Neural cell (in vitro differentiated cells): Measurements from ENCODE around the gene OFD1. TPM values are rescaled to one million over a fixed set of nuclear protein-coding genes. Genes with fewer than 3 reads are reported as not detected.

Experiments used
- H2AFZ ChIP-seq: fragments of 200-600, 300-800 bp; sonication (generic), shearing (Covaris generic); 2 replicates; pipeline ENCODE4 v1.6.0; 2014; ENCODE audit warnings: low read depth, mild to moderate bottlenecking, antibody characterized with exemption, low read length, moderate library complexity
- H3F3A ChIP-seq: fragments of 200-600 bp; shearing (Covaris generic); 2 replicates; pipeline ENCODE4 v1.6.1; 2016; ENCODE audit warnings: mild to moderate bottlenecking, moderate library complexity, mixed read lengths, antibody characterized with exemption, low read length; ENCODE audit not compliant: insufficient read depth, poor library complexity, severe bottlenecking
- H3K27ac ChIP-seq: fragments of 200-600, 300-800 bp; sonication (generic), shearing (Covaris generic); 2 replicates; pipeline ENCODE4 v1.5.1; 2014; ENCODE audit warnings: mild to moderate bottlenecking, low read length, moderate library complexity
- H3K27me3 ChIP-seq: fragments of 300-800, 200-600 bp; sonication (generic), shearing (Covaris generic); 2 replicates; pipeline ENCODE4 v1.6.0; 2014; ENCODE audit warnings: mild to moderate bottlenecking, low read depth, low read length, moderate library complexity; ENCODE audit not compliant: insufficient read depth
- H3K36me3 ChIP-seq: fragments of 300-800, 200-600 bp; sonication (generic), shearing (Covaris generic); 2 replicates; pipeline ENCODE4 v1.5.1; 2014; ENCODE audit warnings: mild to moderate bottlenecking, antibody characterized with exemption, low read length, moderate library complexity; ENCODE audit not compliant: insufficient read depth
- H3K4me2 ChIP-seq: fragments of 300-800, 200-600 bp; sonication (generic), shearing (Covaris generic); 2 replicates; pipeline ENCODE4 v1.6.0; 2014; ENCODE audit warnings: mild to moderate bottlenecking, low read length
- H3K4me3 ChIP-seq: fragments of 300-800, 200-600 bp; sonication (generic), shearing (Covaris generic); 2 replicates; pipeline ENCODE4 v1.5.1; 2014; ENCODE audit warnings: mild to moderate bottlenecking, low read length, moderate library complexity
- H3K79me2 ChIP-seq: fragments of 200-600 bp; shearing (Covaris generic); replicated peaks from 2 replicates; pipeline ENCODE4 v1.6.0; 2014; ENCODE audit warnings: mild to moderate bottlenecking, low read length, moderate library complexity; ENCODE audit not compliant: insufficient read depth
- H3K9ac ChIP-seq: fragments of 300-800, 200-600 bp; sonication (generic), shearing (Covaris generic); 2 replicates; pipeline ENCODE4 v1.6.1; 2016; ENCODE audit warnings: mild to moderate bottlenecking, low read length, mixed read lengths
- H3K9me2 ChIP-seq: fragments of 200-600 bp; shearing (Covaris generic); 2 replicates; pipeline ENCODE4 v1.6.1; 2016; ENCODE audit warnings: mild to moderate bottlenecking, low read length, mixed read lengths; ENCODE audit not compliant: insufficient read depth
- H3K9me3 ChIP-seq: fragments of 200-600, 300-800 bp; sonication (generic), shearing (Covaris generic); 2 replicates; pipeline ENCODE4 v1.6.1; 2016; ENCODE audit warnings: mild to moderate bottlenecking, mixed run types, low read length, moderate library complexity, mixed read lengths
- H4K20me1 ChIP-seq: fragments of 200-600 bp; shearing (Covaris generic); 2 replicates; pipeline ENCODE4 v1.6.1; 2016; ENCODE audit warnings: mild to moderate bottlenecking, mixed run types; ENCODE audit not compliant: insufficient read depth
- EP300 ChIP-seq: fragments of 450-650 bp; conservative IDR thresholded peaks from 2 replicates; pipeline ENCODE4 v1.6.1; 2014; ENCODE audit warnings: antibody characterized with exemption, mild to moderate bottlenecking, moderate library complexity; ENCODE audit not compliant: poor library complexity, severe bottlenecking
- EZH2 ChIP-seq: fragments of 200-600, 300-800 bp; shearing (Covaris generic), sonication (generic); IDR thresholded peaks from 2 replicates; pipeline ENCODE4 v1.6.1; 2014; ENCODE audit warnings: antibody characterized with exemption, low read length, borderline replicate concordance, mild to moderate bottlenecking; ENCODE audit not compliant: insufficient read depth, poor library complexity, severe bottlenecking
- MXI1 ChIP-seq: fragments of 450-650 bp; conservative IDR thresholded peaks from 2 replicates; pipeline ENCODE4 v1.6.1; 2014; ENCODE audit warnings: antibody characterized with exemption, mild to moderate bottlenecking; ENCODE audit not compliant: poor library complexity, severe bottlenecking
- POLR2AphosphoS5 ChIP-seq: IDR thresholded peaks from 2 replicates; pipeline ENCODE4 v1.6.1; 2012
- RAD21 ChIP-seq: fragments of 450-650 bp; conservative IDR thresholded peaks from 2 replicates; pipeline ENCODE4 v1.6.1; 2014; ENCODE audit warnings: antibody characterized with exemption, mild to moderate bottlenecking, moderate library complexity
- REST ChIP-seq: IDR thresholded peaks from 2 replicates; pipeline ENCODE4 v1.6.1; 2012; ENCODE audit warnings: borderline replicate concordance
- SMC3 ChIP-seq: fragments of 450-650 bp; conservative IDR thresholded peaks from 2 replicates; pipeline ENCODE4 v1.6.1; 2014; ENCODE audit warnings: antibody characterized with exemption, mild to moderate bottlenecking, moderate library complexity; ENCODE audit not compliant: poor library complexity
- TAF1 ChIP-seq: IDR thresholded peaks from 2 replicates; pipeline ENCODE4 v1.6.1; 2012; ENCODE audit warnings: low read depth
- polyA plus RNA-seq: library from polyadenylated mRNA; depleted of rRNA; stranded (reverse); fragments of >200 nt; gene quantifications from 2 replicates; pipeline ENCODE4 v1.2.3, GENCODE V29; 2014
- TF ChIP-seq, protein P1 (sequence below): fragments of 450-650 bp; IDR thresholded peaks from 2 replicates; pipeline ENCODE4 v1.5.1; 2014; ENCODE audit warnings: antibody characterized with exemption, mild to moderate bottlenecking, moderate library complexity; ENCODE audit not compliant: poor library complexity, severe bottlenecking

Gene OFD1
- polyA plus RNA-seq, 1 donor from 2014 or later = 35.1 TPM

DNA sequence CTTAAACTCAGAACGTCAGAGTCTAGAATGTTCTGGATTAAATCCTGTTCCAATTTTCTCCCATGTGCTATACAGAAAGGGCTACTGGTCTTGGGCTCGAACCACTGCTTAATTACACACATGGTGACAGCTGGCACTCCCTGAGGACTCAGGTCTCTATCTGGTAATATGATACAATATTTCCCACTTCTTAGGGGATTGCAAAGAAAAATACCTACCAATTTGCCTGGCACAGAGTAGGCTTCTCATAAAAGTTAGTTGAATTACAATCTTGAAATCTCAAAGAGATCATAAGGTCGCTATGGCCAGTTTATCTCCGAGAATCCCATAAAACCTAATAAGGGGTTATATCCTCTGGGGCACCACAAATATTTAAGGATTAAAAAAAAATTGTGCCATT, 73.7 kb downstream of the OFD1 start:
- H2AFZ ChIP-seq = no peak overlapping the region
- no peak overlapping the region for H3K4me3 ChIP-seq
- H4K20me1 ChIP-seq = no peaks in the 10 kb centered on the region
- no peak overlapping the region for H3K9ac ChIP-seq
- no peaks in the 10 kb centered on the region for H3F3A ChIP-seq
- H3K79me2 ChIP-seq = peaks cover 11% of the 10 kb centered on the region
- H3K9me3 ChIP-seq = no peaks in the 10 kb centered on the region
- no peaks in the 10 kb centered on the region for H3K36me3 ChIP-seq
- H3K27ac ChIP-seq = no peak overlapping the region
- TF ChIP-seq POLR2AphosphoS5 = no peak
- TF ChIP-seq EP300 = no peak
- no peak for TF ChIP-seq TAF1
- no peaks in the 10 kb centered on the region for H3K9me2 ChIP-seq
- H3K27me3 ChIP-seq = no peaks in the 10 kb centered on the region
- no peak overlapping the region for H3K4me2 ChIP-seq

DNA sequence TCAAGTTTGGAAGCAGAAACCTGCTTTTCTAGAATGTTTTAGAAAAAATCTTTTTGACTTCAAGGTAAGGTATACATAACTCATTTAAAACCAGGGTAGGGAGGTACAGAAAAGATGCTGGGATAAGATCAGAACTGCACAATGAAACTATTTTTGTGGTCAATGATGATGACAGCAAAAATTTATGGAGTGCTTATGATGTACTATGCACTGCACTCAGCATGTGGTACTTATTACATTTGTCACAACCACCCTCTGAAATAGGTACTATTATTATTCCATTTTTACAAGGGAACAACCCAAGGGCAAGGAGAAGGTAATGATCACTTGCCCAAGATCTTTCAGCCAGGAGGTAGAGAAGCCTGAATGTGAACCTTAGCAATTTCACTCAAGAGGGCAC, 74.3 kb downstream of the OFD1 start:
- Histone ChIP-seq H3F3A (no peaks in the 10 kb centered on the region), H3K79me2 (peaks cover 16% of the 10 kb centered on the region), H4K20me1 (no peaks in the 10 kb centered on the region), H3K36me3 (no peaks in the 10 kb centered on the region), H3K27me3 (no peaks in the 10 kb centered on the region), H3K27ac (no peak overlapping the region), H3K4me2 (no peak overlapping the region), H3K9me3 (no peaks in the 10 kb centered on the region), H3K9ac (no peak overlapping the region), H3K4me3 (no peak overlapping the region), H3K9me2 (no peaks in the 10 kb centered on the region), H2AFZ (no peak overlapping the region)
- TF ChIP-seq, protein P1, sequence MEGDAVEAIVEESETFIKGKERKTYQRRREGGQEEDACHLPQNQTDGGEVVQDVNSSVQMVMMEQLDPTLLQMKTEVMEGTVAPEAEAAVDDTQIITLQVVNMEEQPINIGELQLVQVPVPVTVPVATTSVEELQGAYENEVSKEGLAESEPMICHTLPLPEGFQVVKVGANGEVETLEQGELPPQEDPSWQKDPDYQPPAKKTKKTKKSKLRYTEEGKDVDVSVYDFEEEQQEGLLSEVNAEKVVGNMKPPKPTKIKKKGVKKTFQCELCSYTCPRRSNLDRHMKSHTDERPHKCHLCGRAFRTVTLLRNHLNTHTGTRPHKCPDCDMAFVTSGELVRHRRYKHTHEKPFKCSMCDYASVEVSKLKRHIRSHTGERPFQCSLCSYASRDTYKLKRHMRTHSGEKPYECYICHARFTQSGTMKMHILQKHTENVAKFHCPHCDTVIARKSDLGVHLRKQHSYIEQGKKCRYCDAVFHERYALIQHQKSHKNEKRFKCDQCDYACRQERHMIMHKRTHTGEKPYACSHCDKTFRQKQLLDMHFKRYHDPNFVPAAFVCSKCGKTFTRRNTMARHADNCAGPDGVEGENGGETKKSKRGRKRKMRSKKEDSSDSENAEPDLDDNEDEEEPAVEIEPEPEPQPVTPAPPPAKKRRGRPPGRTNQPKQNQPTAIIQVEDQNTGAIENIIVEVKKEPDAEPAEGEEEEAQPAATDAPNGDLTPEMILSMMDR = no peak
- TF ChIP-seq EZH2 (no peak), EP300 (no peak), SMC3 (no peak), RAD21 (no peak), REST (no peak), MXI1 (no peak), POLR2AphosphoS5 (no peak), TAF1 (no peak)

DNA sequence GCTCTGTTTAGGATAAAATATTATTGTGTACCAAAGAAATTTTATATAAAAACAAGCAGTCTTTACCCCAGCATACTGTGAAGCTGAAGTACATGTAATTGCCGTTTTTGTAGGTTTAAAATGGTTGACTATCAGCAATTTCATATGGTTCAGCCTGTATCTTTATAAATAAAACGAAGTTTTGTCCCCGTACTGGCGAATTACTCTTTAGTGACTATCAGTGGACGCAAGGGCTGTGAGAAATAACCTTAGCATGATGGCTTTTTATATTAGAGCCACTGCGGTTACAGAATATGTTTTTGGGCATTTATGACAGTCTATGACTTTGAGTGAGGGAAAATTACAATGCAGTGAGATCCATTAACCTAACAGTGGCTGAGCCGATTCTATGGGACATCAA, 81.1 kb downstream of the OFD1 start:
- Histone ChIP-seq H3K27me3 (no peaks in the 10 kb centered on the region), H3K79me2 (peaks cover 43% of the 10 kb centered on the region), H3F3A (no peaks in the 10 kb centered on the region), H3K9me2 (no peaks in the 10 kb centered on the region), H3K9me3 (no peaks in the 10 kb centered on the region), H2AFZ (no peak overlapping the region), H3K27ac (peak overlapping the region; percentile 93), H3K4me3 (peak overlapping the region; percentile 71), H3K9ac (peak overlapping the region; percentile 86), H4K20me1 (no peaks in the 10 kb centered on the region), H3K4me2 (peak overlapping the region; percentile 51), H3K36me3 (no peaks in the 10 kb centered on the region)
- no peak for TF ChIP-seq REST
